HepG2 (cell line): Measurements from ENCODE around the gene BBS1. TPM values are rescaled to one million over a fixed set of nuclear protein-coding genes. Genes with fewer than 3 reads are reported as not detected.

ENCODE experiments used
- ADNP ChIP-seq: sonication (generic); formaldehyde crosslinking; IDR thresholded peaks from 2 replicates; pipeline ENCODE4 v1.4.0; 2020; ENCODE audit warnings: missing genetic modification reagents
- AGO1 ChIP-seq: fragments of 200-400 bp; formaldehyde crosslinking; IDR thresholded peaks from 2 replicates; pipeline ENCODE4 v1.6.1; 2017; ENCODE audit warnings: mild to moderate bottlenecking, low read depth, low read length, moderate library complexity; ENCODE audit not compliant: poor library complexity, severe bottlenecking
- KDM5A ChIP-seq: fragments of 200-600 bp; sonication (generic); IDR thresholded peaks from 2 replicates; pipeline ENCODE4 v1.7.0; 2018; ENCODE audit warnings: antibody characterized with exemption, mild to moderate bottlenecking, low read length, borderline replicate concordance
- KMT2A ChIP-seq: sonication (generic); formaldehyde crosslinking; IDR thresholded peaks from 2 replicates; pipeline ENCODE4 v1.4.0; 2020; ENCODE audit warnings: missing genetic modification reagents
- NRL ChIP-seq: sonication (generic); formaldehyde crosslinking; IDR thresholded peaks from 2 replicates; pipeline ENCODE4 v1.5.0; 2020; ENCODE audit warnings: missing genetic modification reagents, mild to moderate bottlenecking, moderate library complexity, borderline replicate concordance
- PITX1 ChIP-seq: sonication (generic); formaldehyde crosslinking; IDR thresholded peaks from 2 replicates; pipeline ENCODE4 v1.5.1; 2020; ENCODE audit warnings: mild to moderate bottlenecking, missing genetic modification reagents
- SAFB2 ChIP-seq: sonication (generic); formaldehyde crosslinking; IDR thresholded peaks from 2 replicates; pipeline ENCODE4 v1.5.1; 2020; ENCODE audit warnings: missing genetic modification reagents, low read depth, mild to moderate bottlenecking, borderline replicate concordance
- ZBTB26 ChIP-seq: IDR thresholded peaks from 2 replicates; pipeline ENCODE4 v1.6.1; 2016; ENCODE audit warnings: missing compliant biosample characterization, missing genetic modification reagents, borderline replicate concordance
- ZNF260 ChIP-seq: sonication (generic); formaldehyde crosslinking; IDR thresholded peaks from 2 replicates; pipeline ENCODE4 v1.4.0; 2020; ENCODE audit warnings: missing genetic modification reagents, low read depth, mild to moderate bottlenecking, borderline replicate concordance
- ZNF30 ChIP-seq: sonication (generic); formaldehyde crosslinking; IDR thresholded peaks from 2 replicates; pipeline ENCODE4 v1.5.0; 2020; ENCODE audit warnings: mild to moderate bottlenecking, missing genetic modification reagents
- ZNF44 ChIP-seq: sonication (generic); formaldehyde crosslinking; IDR thresholded peaks from 2 replicates; pipeline ENCODE4 v1.5.1; 2020; ENCODE audit warnings: mild to moderate bottlenecking, missing genetic modification reagents
- ZNF761 ChIP-seq: sonication (generic); formaldehyde crosslinking; conservative IDR thresholded peaks from 2 replicates; pipeline ENCODE4 v1.4.0; 2020; ENCODE audit warnings: mild to moderate bottlenecking, missing genetic modification reagents
- ZNF773 ChIP-seq: sonication (generic); formaldehyde crosslinking; IDR thresholded peaks from 2 replicates; pipeline ENCODE4 v1.4.0; 2020; ENCODE audit warnings: missing genetic modification reagents, borderline replicate concordance
- ZNF776 ChIP-seq: sonication (generic); formaldehyde crosslinking; IDR thresholded peaks from 2 replicates; pipeline ENCODE4 v1.4.0; 2020; ENCODE audit warnings: mild to moderate bottlenecking, missing genetic modification reagents
- ZNF850 ChIP-seq: sonication (generic); formaldehyde crosslinking; conservative IDR thresholded peaks from 2 replicates; pipeline ENCODE4 v1.9.0; 2021; ENCODE audit warnings: mild to moderate bottlenecking, missing genetic modification reagents
- polyA plus RNA-seq, 8 experiments: library from polyadenylated mRNA; depleted of rRNA in 3 of 8; stranded (reverse) in 7 of 8; unstranded in 1 of 8; fragments of >200 nt; fragmentation: Illumina TruSeq in 4 of 8; extraction: Trizol in 4 of 8; gene quantifications; 2 replicates each; pipeline versions ENCODE4 v1.2.1 to v1.2.3, GENCODE V29; 2011 to 2016; ENCODE audit warnings: low read depth in 4 of 8, missing spikeins in 1 of 8, mixed read lengths in 1 of 8; ENCODE audit not compliant: insufficient read depth in 1 of 8
- total RNA-seq, 5 experiments: library from RNA; depleted of rRNA; stranded (reverse); fragments of >200 nt; fragmentation: Illumina TruSeq; extraction: Trizol; gene quantifications; 2 replicates each; pipeline ENCODE4 v1.2.3, GENCODE V29; 2016; ENCODE audit warnings: low read depth in 1 of 5
- TF ChIP-seq, protein P1 (sequence below): sonication (generic); formaldehyde crosslinking; IDR thresholded peaks from 2 replicates; pipeline ENCODE4 v1.4.0; 2020; ENCODE audit warnings: missing genetic modification reagents, low read depth, mild to moderate bottlenecking, borderline replicate concordance
- TF ChIP-seq, protein P2 (sequence below): fragments of 450-650 bp; IDR thresholded peaks from 2 replicates; pipeline ENCODE4 v1.6.1; 2017; ENCODE audit warnings: mild to moderate bottlenecking
- TF ChIP-seq, protein P3 (sequence below): sonication (generic); formaldehyde crosslinking; IDR thresholded peaks from 2 replicates; pipeline ENCODE4 v1.5.1; 2020; ENCODE audit warnings: missing genetic modification reagents, mild to moderate bottlenecking, borderline replicate concordance
- TF ChIP-seq, protein P4 (sequence below): sonication (generic); formaldehyde crosslinking; IDR thresholded peaks from 2 replicates; pipeline ENCODE4 v1.4.0; 2020; ENCODE audit warnings: missing genetic modification reagents, borderline replicate concordance

Gene BBS1
- total and polyA plus RNA-seq, 2 of the 13 experiments (the other 11 are each of a cell fraction or from before 2014, with no cell fraction given) = 11.7 to 14.1 TPM

GRCh38 chr11:66546368-66546965 is 36.0 kb downstream of the BBS1 start, which contains the start of gene ACTN3 (continued):
- TF ChIP-seq, protein P1, sequence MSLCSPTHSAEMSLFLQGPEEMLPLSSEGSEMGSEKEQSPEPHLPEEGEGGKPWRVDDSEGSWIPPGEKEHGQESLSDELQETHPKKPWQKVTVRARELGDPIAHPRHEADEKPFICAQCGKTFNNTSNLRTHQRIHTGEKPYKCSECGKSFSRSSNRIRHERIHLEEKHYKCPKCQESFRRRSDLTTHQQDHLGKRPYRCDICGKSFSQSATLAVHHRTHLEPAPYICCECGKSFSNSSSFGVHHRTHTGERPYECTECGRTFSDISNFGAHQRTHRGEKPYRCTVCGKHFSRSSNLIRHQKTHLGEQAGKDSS (CRISPR knock-in tag) = no peak
- TF ChIP-seq KDM5A (no peak), ZNF776 (CRISPR knock-in tag) (no peak), ZNF761 (no peak), KMT2A (CRISPR knock-in tag) (no peak), PITX1 (CRISPR knock-in tag) (0 out of 2 replicates have a peak, but pooled peaks have one; percentile 3), ZBTB26 (CRISPR knock-in tag) (no peak), AGO1 (no peak), NRL (CRISPR knock-in tag) (peak; percentile 51; the same call in 1 of the 2 replicates), ZNF30 (CRISPR knock-in tag) (no peak), ZNF773 (CRISPR knock-in tag) (no peak), ZNF850 (CRISPR knock-in tag) (no peak), ZNF44 (CRISPR knock-in tag) (0 out of 2 replicates have a peak, but pooled peaks have one; percentile 39), ZNF260 (no peak), SAFB2 (no peak), ADNP (CRISPR knock-in tag) (peak; percentile 94)
- TF ChIP-seq, protein P2, sequence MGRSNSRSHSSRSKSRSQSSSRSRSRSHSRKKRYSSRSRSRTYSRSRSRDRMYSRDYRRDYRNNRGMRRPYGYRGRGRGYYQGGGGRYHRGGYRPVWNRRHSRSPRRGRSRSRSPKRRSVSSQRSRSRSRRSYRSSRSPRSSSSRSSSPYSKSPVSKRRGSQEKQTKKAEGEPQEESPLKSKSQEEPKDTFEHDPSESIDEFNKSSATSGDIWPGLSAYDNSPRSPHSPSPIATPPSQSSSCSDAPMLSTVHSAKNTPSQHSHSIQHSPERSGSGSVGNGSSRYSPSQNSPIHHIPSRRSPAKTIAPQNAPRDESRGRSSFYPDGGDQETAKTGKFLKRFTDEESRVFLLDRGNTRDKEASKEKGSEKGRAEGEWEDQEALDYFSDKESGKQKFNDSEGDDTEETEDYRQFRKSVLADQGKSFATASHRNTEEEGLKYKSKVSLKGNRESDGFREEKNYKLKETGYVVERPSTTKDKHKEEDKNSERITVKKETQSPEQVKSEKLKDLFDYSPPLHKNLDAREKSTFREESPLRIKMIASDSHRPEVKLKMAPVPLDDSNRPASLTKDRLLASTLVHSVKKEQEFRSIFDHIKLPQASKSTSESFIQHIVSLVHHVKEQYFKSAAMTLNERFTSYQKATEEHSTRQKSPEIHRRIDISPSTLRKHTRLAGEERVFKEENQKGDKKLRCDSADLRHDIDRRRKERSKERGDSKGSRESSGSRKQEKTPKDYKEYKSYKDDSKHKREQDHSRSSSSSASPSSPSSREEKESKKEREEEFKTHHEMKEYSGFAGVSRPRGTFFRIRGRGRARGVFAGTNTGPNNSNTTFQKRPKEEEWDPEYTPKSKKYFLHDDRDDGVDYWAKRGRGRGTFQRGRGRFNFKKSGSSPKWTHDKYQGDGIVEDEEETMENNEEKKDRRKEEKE = no peak
- TF ChIP-seq, protein P3, sequence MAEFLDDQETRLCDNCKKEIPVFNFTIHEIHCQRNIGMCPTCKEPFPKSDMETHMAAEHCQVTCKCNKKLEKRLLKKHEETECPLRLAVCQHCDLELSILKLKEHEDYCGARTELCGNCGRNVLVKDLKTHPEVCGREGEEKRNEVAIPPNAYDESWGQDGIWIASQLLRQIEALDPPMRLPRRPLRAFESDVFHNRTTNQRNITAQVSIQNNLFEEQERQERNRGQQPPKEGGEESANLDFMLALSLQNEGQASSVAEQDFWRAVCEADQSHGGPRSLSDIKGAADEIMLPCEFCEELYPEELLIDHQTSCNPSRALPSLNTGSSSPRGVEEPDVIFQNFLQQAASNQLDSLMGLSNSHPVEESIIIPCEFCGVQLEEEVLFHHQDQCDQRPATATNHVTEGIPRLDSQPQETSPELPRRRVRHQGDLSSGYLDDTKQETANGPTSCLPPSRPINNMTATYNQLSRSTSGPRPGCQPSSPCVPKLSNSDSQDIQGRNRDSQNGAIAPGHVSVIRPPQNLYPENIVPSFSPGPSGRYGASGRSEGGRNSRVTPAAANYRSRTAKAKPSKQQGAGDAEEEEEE (CRISPR knock-in tag) = no peak
- TF ChIP-seq, protein P4, sequence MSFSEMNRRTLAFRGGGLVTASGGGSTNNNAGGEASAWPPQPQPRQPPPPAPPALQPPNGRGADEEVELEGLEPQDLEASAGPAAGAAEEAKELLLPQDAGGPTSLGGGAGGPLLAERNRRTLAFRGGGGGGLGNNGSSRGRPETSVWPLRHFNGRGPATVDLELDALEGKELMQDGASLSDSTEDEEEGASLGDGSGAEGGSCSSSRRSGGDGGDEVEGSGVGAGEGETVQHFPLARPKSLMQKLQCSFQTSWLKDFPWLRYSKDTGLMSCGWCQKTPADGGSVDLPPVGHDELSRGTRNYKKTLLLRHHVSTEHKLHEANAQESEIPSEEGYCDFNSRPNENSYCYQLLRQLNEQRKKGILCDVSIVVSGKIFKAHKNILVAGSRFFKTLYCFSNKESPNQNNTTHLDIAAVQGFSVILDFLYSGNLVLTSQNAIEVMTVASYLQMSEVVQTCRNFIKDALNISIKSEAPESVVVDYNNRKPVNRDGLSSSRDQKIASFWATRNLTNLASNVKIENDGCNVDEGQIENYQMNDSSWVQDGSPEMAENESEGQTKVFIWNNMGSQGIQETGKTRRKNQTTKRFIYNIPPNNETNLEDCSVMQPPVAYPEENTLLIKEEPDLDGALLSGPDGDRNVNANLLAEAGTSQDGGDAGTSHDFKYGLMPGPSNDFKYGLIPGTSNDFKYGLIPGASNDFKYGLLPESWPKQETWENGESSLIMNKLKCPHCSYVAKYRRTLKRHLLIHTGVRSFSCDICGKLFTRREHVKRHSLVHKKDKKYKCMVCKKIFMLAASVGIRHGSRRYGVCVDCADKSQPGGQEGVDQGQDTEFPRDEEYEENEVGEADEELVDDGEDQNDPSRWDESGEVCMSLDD (CRISPR knock-in tag) = no peak
